HG03558 (cell line): ENCODE measurements around the gene ASB6.

Experiments used
- ATAC-seq: cut with Tn5 transposase; IDR thresholded peaks from one replicate; pipeline ENCODE4 v1.9.1; 2021; ENCODE audit warnings: moderate number of reproducible peaks; ENCODE audit not compliant: unreplicated experiment; ENCODE audit errors: extremely low read depth

ASB6 gene

DNA sequence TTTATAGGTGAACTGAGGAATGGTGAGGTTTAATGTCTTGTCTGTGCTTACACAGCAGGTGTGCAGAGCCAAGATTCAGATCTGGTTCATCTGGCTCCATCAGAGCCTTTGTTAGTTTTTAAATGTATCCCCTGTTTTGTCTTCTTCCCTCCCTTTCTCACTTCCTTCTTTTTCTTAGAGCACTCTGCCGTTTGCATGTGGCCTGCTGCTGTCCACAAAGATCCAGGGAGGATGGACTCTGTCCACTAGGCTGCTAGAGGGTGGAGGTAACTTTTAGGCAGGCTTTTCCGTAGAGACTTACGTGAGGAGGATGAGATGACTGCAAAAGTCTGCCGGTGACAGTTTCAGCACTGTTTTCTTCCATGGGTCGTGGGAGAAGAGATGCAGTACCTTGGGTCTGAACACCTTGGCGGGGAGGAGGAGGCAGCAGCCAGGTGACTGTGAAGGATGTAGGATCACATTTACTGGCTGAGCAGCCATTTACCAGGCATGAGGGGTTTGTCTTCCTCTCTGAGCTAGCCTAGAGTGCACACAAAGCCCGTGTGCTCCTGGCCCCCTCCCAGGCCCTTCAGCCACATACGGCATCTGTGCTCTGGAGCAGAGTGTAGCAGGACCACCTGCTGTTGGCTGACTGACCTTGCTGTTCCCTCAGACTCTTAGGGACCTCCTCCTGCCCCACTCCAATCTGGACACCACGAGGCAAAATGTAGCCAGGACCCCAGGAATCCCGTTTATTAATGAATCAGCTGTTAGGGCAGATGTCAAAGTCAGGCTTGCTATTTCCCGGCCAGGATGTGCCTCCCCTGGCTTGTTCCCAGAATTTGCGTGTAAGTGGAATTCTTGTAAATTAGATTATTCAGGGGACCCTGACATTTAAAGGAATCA lies 14.2 kb downstream of the ASB6 start:
- no peak for ATAC-seq

DNA sequence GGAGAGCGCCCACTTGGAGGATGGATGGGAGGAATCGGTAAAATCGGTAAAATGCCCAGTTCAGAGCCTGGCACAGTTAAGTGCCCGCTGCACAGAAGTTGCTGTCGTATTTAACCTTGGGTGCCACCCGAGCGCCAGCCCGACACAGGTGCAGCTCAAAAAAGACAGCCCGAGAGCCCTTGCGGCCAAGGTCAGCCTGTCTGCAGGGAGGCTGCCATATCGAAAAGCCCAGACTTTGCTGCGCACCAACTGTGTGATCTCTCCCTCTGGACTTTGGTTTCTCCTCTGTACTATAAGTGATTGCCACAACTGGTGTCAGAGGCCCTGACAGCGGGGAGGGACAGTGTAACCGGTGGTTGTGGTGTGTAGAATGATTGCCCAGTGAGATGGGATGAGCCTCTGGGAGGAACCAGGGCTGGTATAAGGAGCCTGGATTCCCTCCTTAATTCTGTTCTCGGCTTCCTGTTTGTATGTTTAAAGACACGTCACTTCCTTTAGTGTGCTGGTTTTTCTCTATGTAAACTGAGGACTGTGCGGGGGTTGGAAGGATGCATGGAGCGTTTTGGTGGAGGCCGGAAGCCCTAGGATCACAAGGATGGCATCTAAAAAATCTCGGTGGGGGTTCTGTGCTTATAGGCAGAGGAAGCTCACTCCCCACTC lies 15.2 kb downstream of the ASB6 start:
- no peak for ATAC-seq

DNA sequence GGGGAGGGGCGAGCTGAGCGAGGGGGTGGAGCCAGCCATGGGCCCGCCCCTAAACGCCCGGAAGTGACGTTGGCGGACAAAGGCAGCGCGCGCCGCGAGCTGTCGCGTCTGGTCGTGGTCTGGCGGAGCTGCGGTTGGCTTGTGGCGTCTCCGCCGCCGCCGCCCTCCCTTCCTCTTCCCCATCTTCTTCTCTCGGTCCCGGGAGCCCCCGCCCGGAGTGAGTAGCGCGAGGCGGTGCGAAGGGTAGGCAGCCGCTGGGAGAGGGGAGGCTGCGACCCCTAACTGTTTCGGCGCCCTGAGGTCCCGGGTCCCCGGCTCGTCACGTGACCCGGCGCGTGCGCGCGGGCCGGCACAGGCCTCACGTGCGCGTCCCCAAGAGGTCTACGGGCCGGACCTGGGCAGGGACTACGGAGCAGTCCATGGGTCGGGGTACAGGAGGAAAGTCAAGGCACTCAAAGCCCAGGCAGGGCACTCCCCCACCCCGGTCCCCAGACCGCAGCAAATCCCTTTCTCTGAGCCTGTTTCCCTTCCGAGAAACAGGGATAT lies 15.8 kb downstream of the ASB6 start, which contains the start of gene NTMT1:
TSS of gene NTMT1 (plus strand) at position 85 of the 546 bp plus-strand sequence. CDS start 6,541 bp downstream, outside the sequence.
- ATAC-seq, result peak; percentile 55

DNA sequence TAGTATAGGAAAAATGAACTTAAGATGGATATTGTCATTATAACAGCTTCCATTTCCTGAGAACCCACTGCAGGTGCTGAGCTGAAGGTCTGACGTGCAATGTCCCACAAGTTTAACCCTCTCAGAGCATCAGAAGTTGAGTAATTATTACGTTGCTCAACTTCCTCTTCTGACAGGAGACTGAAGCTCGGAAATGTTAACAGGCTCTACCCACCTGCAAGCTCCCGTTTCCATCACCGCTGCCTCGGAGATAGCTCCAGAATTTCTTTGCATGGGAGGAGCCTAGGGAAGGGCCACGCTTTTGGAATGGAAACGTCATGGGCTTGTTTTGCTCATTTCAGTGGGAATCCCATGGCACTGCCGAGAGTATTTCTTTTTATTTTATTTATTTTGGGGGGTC lies 17.0 kb downstream of the ASB6 start:
- no peak for ATAC-seq

DNA sequence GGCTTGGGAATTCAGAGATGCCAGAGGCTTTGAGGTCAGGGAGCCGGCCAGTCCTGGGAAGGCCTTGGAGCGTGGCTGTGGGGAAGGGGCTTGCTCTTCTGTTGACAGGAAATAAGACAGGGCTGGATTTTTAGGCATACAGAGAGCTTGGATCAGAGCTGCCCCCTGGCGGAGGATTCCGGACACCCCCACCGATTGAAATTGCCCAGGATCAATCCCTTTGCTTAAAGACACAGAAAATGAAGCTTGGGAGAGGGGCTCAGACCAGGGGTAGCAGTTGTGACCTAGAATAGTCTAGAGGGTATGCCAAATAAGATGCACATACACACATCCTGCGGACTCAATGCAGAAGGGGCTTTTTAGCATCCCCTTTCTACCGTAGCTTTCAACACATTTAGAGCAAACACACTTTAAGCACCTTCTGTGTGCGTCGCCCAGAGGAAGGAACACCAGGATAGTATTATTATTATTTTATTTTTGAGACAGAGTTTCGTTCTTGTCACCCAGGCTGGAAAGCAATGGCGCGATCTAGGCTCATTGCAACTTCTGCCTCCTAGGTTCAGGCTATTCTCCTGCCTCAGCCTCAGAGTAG lies 17.7 kb downstream of the ASB6 start:
- ATAC-seq, result no peak

DNA sequence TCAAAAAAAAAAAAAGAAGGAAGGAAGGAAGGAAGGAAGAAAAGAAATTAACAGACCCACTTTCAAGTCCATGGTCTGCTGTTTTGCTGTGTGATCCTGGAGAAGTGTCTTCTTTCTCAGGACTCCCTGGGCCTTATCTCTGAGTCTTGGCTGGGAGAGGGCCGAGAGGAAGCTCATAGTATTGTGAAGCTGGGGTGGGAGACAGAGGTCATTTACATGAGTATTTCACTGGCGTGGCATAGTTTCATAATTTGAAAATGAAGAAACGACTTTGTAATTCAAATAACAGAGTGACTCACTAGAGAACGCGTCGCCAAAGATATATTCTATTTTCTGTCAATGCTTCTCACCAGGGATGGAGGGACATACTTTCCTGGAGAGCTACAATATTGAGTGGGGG lies 18.6 kb downstream of the ASB6 start:
- no peak for ATAC-seq

DNA sequence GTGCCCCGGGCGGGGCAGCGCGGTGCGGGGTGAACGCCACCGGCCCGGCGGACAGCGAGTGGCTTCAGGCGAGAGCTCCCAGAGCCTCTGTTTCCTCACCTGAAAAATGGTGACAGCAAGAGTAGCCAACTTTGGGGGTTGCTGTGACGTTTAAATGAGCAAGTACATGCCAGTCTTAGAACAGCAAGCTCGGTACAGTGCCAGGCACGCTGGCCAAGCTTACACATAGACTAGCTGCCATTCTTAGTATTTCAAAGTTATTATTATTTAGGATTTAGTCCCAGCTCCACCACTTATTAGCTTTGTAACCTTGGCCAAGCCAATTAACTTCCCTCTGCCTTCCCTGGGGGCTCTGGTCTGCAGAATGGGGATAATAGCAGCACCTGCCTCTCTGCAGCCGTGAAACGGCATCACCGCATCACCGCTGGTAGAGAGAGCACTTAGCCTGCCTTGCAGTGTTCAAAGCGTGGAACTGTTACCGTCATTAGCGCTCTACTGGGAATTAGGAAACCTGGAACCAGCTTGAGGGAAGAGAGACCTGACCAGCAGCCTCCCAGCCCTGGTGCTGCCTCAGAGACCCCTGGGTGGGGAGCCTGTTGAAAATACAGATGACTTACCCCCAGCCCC lies 21.2 kb downstream of the ASB6 start, which contains the start of gene C9orf50:
TSS of gene C9orf50 (minus strand) at position 433 of the 627 bp plus-strand sequence. CDS start 527 bp downstream, outside the sequence.
- ATAC-seq, result no peak

DNA sequence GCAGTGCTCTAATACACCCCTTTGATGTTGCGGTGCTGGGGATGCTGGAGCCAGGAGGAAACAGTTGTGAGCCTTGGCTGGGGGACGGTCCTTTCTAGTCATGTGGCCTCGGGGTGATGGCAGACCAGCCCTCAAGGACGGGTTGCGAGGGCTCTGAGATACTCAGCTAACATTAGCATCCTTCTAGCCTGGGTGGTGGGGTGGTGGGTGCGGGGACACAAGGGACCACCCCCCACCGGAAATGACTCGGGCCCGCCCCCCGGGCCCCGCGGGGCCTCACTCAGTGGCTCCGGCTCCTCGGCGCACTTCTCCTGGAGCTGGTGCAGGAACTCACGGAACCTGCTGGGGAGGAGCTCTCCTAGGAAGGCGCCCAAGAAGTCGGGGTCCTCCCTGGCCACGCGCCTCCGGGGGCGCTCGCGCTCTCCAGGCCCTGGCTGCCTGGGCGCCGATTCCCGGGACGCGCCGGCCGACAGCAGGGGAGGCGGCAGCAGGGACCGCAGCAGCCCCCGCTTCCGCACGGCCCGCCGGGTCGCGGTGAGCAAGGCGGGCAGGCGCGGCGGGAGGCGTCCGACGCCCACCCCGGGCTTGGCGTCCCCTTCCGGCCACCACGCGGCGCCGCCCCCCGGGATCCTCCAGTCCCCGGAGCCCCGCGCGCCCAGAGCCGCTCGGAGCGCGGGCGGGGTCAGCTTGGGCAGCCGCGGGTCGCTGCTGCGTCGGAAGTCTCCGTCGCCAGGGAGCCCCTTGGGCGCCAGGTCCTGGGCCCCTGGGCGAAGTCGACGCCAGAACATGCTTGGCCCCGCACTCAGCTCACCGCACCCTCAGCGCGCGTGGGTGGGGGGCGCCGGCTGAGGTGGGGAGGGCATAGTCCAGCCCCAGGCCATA lies 21.9 kb downstream of the ASB6 start:
- ATAC-seq, result no peak

DNA sequence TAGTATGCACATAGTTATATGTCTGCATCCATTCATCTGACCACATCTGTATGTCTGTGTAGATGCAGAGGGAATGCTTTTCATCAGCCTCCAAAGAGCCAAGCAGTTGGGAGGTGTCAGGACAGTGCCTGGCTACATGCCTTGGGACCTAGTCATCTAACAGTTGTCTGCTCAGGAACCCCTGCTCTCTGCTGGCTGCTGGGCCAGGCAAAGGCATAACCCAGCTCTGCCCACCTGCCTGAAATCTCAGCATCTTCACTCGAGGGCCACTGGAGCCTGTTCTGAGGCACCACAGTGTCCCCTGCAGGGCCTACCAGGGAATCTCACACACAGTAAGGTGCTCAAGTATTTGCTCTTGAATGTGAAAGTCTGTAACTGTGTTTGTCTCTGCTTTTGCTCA lies 24.8 kb downstream of the ASB6 start:
- ATAC-seq, result no peak

DNA sequence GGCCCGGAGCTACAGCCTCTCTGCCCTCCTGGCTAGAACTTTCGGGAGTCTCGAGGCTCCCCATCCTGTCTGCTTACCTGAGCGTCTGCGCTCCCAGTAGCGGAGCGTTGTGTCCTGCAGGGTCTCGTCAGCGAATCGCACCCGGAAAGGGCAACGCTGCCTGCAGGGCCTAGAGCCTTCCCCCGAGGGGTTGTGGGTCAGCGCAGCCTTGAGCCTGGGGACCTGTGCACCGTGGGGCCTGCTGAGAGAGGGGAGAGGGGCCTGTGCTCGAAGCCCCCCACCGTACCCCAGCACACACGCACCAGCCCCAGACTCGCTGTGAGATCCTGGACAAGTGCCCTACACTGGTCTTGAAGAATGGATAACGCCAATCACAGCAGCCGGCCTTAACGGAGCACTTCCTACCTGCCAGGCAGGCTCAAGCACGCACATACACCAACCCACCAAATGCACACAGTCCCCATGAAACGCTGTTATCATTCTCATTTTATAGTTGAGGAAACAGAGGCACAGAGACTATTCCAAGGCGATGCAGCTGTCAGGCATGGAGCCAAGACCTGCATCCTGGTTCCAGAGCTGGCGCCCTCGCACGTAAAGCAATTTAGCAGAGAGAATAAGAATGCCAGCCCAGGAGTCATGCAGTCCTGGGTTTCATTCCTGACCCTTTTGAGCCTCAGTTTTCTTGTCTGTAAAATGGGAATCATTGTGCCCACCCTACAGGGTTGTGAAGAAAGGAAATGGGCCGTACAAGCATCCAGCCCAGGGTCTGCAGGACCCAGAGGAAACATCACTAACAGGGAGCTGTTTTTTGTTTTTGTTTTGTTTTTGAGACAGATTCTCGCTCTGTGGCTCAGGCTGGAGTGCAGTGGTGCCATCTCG lies 26.3 kb downstream of the ASB6 start:
- ATAC-seq, result no peak

DNA sequence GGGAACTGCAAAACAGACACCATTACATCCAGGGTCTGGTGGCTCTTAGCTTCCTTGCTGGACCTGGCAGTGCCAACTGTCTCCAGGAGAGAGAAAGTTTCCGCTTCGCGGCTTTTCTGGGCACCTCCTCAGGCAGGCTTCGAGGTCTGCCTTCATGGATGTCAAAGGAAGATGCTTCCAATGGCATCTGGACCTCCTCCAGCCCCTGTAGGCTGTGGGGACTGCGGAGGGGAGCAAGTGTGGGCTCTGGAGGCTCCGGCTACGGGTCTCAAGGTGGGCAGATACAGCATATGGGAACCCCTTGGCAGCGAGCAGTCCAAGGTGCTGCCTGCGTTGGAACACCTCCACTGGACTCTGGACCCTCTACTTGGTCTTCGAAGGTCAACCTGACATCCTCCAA lies 27.0 kb downstream of the ASB6 start:
- ATAC-seq, result no peak

DNA sequence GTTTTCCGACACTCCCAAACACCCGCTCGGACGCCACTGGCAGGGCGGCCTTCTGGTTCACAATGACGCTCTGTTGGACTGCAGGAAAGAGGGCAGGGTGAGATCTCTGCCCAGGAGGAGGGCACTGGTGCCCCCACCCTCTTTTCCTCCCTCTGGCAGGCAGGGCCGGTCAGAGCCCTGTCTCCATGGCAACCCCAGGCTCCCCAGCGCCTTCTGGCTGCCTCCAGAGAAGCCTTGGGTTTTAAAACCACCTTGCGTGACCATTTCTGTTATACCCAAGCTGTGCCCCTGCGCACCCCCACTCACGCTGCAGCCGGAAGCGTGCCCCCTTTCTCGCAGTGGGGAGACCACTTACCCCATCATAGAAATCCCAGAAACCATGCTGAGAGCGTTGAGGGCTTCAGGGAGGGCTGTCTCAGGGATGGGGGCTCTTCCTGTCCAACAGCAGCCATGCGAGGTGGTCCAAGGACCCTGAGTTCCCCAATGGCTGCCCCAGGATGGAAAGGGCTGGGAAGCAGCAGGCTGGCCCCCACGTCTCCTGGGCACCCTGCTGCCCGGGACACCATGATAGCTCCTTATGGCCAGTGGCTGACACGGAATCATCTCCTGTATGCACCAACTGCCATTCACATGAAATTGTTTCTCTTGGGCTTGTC lies 28.3 kb downstream of the ASB6 start:
- ATAC-seq, result no peak

DNA sequence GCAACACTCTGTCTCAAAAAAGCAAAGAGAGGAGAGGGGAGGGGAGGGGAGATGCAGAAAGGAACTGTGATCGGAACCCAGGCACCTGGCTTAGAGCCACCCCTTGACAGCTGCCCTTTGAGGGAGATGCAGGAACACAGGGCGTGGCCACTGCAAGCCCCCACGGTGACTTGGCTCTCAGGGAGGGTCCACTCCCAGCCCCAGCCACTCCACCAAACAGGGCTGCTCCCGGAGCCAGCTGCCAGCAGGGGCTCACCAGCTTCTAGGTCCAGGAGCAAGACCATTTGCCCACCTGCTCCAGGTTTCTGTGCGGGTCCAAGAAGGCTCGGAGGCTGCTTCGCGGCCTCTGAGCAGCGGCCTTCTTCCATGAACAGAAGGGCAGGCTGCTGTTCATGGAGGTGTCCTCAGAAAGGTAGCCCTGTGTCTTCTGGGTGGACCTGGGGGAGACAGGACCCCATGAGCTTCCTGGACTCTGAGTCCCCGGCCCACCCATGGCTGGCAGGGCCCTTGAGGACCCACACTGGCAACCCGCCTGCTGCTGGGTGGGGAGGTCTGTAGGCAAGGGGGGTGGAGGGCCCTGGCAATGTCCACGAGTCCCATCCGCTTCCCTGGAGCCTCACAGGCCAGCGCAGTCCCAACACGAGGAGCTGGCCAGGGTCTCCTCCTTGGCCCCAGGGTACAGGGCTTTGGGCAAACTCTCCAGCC lies 29.0 kb downstream of the ASB6 start:
- ATAC-seq, result no peak

DNA sequence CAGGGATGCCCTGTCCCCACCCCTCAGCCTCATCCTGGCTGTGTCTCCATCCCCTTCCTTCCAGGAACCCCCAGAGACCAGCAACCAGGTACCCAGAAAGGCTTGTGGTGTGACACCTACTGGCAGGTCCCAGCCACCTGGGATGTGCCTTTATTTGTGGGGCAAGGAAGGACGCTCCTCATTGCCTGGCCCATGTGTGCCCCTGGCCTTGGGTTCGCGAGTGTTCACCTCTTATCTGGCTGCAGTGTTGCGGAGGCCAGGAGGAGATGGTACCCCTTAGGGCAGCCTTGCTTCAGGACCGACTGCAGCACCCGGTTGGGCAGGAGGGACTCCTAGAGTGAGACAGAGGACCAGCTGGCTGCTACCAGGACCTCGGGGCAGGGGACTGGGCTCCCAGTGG lies 29.8 kb downstream of the ASB6 start:
- no peak for ATAC-seq

DNA sequence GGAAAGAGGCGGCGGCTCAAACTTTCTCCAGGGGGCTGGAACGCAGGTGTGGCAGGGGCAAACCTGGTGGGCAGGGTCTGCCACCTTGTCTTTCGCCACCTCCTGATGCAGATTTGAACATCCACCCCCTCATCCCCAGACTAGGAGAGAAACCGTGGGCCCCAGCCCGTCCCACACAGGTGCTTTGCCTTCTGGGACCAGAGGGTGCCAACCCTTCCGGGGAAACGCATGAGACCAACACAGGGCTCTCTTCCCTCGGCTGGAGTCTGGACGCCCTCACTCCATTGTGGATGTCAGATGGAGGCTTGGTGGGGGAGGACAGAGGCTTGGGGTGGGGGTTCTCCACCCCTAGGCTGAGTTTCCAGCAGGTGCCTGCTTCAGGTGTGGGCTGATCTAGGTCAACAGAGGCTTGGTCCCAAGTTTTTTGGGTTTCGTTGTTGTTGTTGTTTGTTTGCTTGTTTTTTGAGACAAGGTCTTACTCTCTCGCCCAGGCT lies 30.6 kb downstream of the ASB6 start:
- ATAC-seq, result no peak

DNA sequence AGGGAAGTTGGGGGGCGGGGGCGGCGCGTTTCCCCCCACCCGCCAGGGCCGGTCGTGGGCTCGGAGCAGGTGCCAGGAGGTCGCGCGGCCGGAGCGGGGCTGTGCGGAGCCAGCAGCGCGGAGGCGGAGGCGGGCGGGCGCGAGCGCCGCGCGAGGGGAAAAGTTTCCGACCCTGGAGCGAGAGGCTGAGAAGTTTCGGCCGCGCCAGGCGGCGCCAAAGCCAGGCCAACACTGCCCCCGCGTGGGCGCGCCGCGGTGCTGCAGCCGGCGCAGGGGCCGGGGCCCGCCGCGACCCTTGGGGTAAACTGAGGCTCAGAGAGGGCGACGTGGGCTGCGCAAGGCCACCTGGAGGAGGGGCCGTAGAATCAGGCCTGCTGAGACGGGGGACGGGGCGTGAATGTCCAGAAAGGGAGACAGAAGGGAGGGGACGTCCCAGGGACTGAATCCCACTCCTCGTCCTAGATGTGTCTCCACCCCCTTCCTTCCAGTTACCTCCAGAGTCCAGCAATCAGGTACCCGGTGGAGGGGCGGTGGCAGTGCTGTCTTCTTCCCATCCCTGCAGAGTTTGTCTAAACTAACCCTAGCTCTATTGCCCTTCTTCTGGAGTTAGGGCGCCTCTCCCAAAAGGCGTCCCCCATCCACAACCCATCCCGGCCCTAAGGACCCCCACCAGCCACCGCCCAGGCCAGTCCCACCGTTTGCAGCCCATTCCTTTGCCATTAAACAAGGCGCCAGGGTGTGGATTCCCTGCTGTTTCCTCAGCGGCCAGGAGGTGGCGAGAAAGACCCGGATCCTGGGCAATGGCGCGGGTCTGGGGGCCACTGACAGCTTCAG lies 31.3 kb downstream of the ASB6 start:
- ATAC-seq, result no peak

DNA sequence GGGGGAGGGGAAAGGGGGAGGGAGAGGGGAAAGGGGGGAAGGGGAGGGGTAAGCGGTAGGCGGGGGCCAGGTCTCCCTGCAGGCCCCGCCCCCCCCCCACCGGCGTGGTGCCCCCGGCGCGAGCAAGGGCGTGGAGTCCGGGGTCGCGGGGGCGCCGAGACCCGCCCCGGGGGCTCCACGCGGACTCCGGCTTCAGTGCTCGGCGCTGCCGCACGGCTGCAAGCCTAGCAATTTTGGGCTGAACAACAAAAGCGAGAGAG lies 31.8 kb downstream of the ASB6 start:
- ATAC-seq, result no peak
